ENCODE data around the gene OLR1.

OLR1 gene

DNA sequence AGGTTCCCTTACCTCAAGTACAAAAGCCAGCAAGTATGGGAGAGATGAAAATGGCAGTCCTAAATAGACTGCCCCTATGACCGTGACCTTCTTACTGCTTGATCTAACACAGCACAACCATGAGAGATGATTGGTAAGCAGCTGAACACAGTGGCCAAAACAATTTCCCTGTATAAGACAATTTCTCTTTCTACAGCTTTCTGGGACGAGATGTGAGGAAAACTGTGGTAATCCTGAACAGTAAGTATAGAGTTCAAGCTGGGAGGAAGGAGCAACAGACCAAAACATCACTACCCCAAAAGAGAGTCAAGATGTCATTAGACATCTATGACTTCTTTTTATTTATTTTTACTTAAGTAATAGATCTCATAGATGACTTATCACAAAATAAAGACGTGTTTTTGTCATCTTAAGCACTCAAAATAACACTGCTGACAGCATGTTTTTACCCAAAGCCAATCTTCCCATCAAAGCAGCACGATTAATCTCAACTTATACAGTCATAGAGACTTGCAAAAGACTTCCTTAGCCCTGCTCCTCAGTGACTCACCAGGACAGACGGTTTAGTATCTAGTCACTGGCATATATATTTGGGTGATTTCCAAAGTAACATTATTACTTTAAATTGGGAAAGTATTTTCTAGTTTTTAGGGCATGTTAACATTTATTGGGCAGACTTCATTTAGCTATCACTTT lies 10.6 kb upstream of the OLR1 start:
- no peak for DNase-seq (ENCODE audit: extremely low spot score)
- CTCF ChIA-PET: no interaction called here
- POLR2A ChIA-PET: no interaction called here
- TF ChIP-seq, protein P1, sequence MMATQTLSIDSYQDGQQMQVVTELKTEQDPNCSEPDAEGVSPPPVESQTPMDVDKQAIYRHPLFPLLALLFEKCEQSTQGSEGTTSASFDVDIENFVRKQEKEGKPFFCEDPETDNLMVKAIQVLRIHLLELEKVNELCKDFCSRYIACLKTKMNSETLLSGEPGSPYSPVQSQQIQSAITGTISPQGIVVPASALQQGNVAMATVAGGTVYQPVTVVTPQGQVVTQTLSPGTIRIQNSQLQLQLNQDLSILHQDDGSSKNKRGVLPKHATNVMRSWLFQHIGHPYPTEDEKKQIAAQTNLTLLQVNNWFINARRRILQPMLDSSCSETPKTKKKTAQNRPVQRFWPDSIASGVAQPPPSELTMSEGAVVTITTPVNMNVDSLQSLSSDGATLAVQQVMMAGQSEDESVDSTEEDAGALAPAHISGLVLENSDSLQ (IDR thresholded peaks at IDR 0.05): no peak
- no peak for TF ChIP-seq SUZ12 (IDR thresholded peaks at IDR 0.05)
- no peak for TF ChIP-seq BHLHE40 (IDR thresholded peaks at IDR 0.05; ENCODE audit: borderline replicate concordance)
- TF ChIP-seq FOXA1 (IDR thresholded peaks at IDR 0.05): no peak
- no peak for TF ChIP-seq L3MBTL2 (conservative IDR thresholded peaks at IDR 0.05)
- no peak for TF ChIP-seq LEF1 (IDR thresholded peaks at IDR 0.05; ENCODE audit: borderline replicate concordance)
- TF ChIP-seq HDGF (IDR thresholded peaks at IDR 0.05; ENCODE audit: borderline replicate concordance): no peak
- no peak for TF ChIP-seq NFRKB (IDR thresholded peaks at IDR 0.05)
- no peak for TF ChIP-seq FOXK2 (IDR thresholded peaks at IDR 0.05)
- TF ChIP-seq ARNT (IDR thresholded peaks at IDR 0.05): no peak
- TF ChIP-seq FOXM1 (IDR thresholded peaks at IDR 0.05; ENCODE audit: borderline replicate concordance): no peak
- TF ChIP-seq SP1 (IDR thresholded peaks at IDR 0.05): no peak
- no peak for TF ChIP-seq CTBP1 (IDR thresholded peaks at IDR 0.05; ENCODE audit: borderline replicate concordance)

DNA sequence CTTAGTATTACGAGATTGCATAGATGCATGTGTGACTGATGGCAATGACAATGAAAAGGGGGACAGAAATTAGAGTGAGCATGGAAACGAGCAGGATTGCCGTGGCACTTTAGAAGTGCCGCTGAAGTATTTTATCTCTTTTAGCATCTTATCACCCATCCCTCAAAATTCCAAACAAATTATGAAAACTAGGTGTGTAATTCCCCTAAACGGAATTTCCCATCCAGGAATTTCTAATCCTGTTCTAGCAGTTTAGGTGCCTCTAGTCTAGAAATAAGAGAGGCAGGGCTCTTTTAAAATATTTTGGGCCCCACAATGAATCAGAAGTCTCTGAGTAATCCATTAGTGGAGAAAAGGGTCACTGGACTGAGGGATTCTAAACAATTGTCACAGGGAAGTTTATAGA lies 7.8 kb upstream of the OLR1 start:
- ChIA-PET POLR2A (no interaction called here), CTCF (no interaction called here)
- TF ChIP-seq HDGF (IDR thresholded peaks at IDR 0.05; ENCODE audit: borderline replicate concordance): no peak
- no peak for TF ChIP-seq BHLHE40 (IDR thresholded peaks at IDR 0.05; ENCODE audit: borderline replicate concordance)
- no peak for TF ChIP-seq LEF1 (IDR thresholded peaks at IDR 0.05; ENCODE audit: borderline replicate concordance)
- no peak for TF ChIP-seq ELF4 (IDR thresholded peaks at IDR 0.05)
- no peak for TF ChIP-seq ZNF384 (IDR thresholded peaks at IDR 0.05)
- TF ChIP-seq CTBP1 (IDR thresholded peaks at IDR 0.05; ENCODE audit: borderline replicate concordance): no peak
- TF ChIP-seq SUZ12 (IDR thresholded peaks at IDR 0.05): no peak
- no peak for TF ChIP-seq FOXA1 (IDR thresholded peaks at IDR 0.05)
- no peak for TF ChIP-seq L3MBTL2 (conservative IDR thresholded peaks at IDR 0.05)
- no peak for TF ChIP-seq NFRKB (IDR thresholded peaks at IDR 0.05)
- no peak for TF ChIP-seq FOXK2 (IDR thresholded peaks at IDR 0.05)
- TF ChIP-seq, protein P1 (IDR thresholded peaks at IDR 0.05): no peak
- DNase-seq (ENCODE audit: extremely low spot score): no peak

DNA sequence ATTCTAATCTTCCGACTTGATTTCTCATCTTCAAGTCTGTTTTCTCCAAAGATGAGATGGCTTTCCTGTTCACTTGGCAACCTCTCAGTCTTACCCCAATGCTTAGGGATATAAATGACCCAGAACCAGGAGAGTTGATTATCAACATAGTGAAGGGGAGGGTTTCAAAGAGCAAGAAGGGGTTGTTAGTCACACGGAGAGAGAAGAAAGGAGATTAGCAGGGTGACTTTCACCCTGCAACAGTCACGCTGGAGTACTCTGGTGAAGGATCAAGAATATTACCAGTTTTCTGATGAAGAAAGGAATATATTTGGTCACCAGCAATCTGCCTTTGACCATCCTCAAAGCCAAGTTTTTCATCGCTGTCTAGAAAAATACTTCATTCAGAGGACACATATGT lies 6.9 kb upstream of the OLR1 start, which contains the start of gene TMEM52B:
TMEM52B (plus strand) TSS at position 212 of the 400 bp plus-strand sequence. CDS start 543 bp downstream, outside the sequence.
- CTCF ChIA-PET: no interaction called here
- TF ChIP-seq LEF1 (IDR thresholded peaks at IDR 0.05; ENCODE audit: borderline replicate concordance) (no peak), ELF4 (IDR thresholded peaks at IDR 0.05) (no peak), TARDBP (IDR thresholded peaks at IDR 0.05) (no peak), NFRKB (IDR thresholded peaks at IDR 0.05) (no peak), SUZ12 (IDR thresholded peaks at IDR 0.05) (no peak), FOXM1 (IDR thresholded peaks at IDR 0.05; ENCODE audit: borderline replicate concordance) (no peak), FOXK2 (IDR thresholded peaks at IDR 0.05) (no peak), ARNT (IDR thresholded peaks at IDR 0.05) (no peak), BHLHE40 (IDR thresholded peaks at IDR 0.05; ENCODE audit: borderline replicate concordance) (no peak), HDGF (IDR thresholded peaks at IDR 0.05; ENCODE audit: borderline replicate concordance) (no peak), CTBP1 (IDR thresholded peaks at IDR 0.05; ENCODE audit: borderline replicate concordance) (no peak), ZNF384 (IDR thresholded peaks at IDR 0.05) (no peak), L3MBTL2 (conservative IDR thresholded peaks at IDR 0.05) (no peak), FOXA1 (IDR thresholded peaks at IDR 0.05) (no peak), SP1 (IDR thresholded peaks at IDR 0.05) (no peak)
- TF ChIP-seq, protein P1 (IDR thresholded peaks at IDR 0.05): no peak
- POLR2A ChIA-PET: no interaction called here
- DNase-seq (ENCODE audit: extremely low spot score): no peak

DNA sequence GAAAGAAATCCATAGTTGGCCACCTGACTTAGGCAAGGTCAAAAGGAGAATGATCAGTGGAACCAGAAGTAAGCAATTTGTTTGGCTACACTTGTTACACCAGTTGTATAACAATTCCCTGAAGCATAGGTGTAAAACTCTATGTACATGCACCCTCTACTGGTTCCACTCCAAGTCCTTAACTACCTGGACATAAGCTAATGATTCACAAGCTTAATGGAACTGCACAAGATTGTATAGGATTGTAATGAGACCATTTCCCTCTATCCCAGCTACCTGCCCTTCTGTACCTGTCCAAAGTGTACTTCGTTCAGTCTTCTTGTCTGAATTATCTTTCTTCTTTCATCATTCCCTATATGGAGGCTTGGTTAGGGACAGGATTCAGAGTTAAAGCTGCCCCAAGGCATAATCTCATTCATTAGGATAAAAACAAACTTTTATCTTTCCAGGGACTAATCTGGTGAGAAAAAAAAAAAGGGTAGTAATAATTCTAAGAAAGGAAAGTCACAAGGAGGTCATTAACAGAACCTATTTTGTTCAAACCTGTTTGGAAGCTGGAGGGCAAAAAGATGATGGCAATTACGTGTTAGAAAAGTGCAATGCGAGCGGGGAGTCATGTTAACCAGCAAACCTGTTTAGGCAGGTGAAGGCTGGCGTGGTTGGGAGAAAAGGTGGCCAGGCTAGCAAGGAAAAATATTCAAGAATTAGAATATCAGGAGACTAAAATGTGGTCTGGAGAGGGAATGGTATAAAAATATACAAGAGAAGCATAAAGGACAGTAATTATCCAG lies 4.1 kb upstream of the OLR1 start:
- POLR2A ChIA-PET: no interaction called here
- CTCF ChIA-PET: no interaction called here

More for the DNA sequence above, 4.1 kb upstream of the OLR1 start:
- TF ChIP-seq, protein P1 (IDR thresholded peaks at IDR 0.05): no peak
- TF ChIP-seq FOXK2 (IDR thresholded peaks at IDR 0.05) (no peak), TARDBP (IDR thresholded peaks at IDR 0.05) (no peak), ARNT (IDR thresholded peaks at IDR 0.05) (no peak), SUZ12 (IDR thresholded peaks at IDR 0.05) (no peak), HDGF (IDR thresholded peaks at IDR 0.05; ENCODE audit: borderline replicate concordance) (no peak), LEF1 (IDR thresholded peaks at IDR 0.05; ENCODE audit: borderline replicate concordance) (no peak), L3MBTL2 (conservative IDR thresholded peaks at IDR 0.05) (no peak), BHLHE40 (IDR thresholded peaks at IDR 0.05; ENCODE audit: borderline replicate concordance) (no peak), NFRKB (IDR thresholded peaks at IDR 0.05) (no peak), ZNF384 (IDR thresholded peaks at IDR 0.05) (no peak), FOXA1 (IDR thresholded peaks at IDR 0.05) (no peak), FOXM1 (IDR thresholded peaks at IDR 0.05; ENCODE audit: borderline replicate concordance) (no peak), CTBP1 (IDR thresholded peaks at IDR 0.05; ENCODE audit: borderline replicate concordance) (no peak), ELF4 (IDR thresholded peaks at IDR 0.05) (no peak), SP1 (IDR thresholded peaks at IDR 0.05) (no peak)
- no peak for DNase-seq (ENCODE audit: extremely low spot score)

All from HEK293T (cell line).